ENCODE measurements around the gene FBXL13.
"Not testable (repeated sequence)": the region's sequence is repeated elsewhere in the genome, so short reads cannot be mapped to it uniquely, and the experiment has no call there.

The FBXL13 gene

DNA sequence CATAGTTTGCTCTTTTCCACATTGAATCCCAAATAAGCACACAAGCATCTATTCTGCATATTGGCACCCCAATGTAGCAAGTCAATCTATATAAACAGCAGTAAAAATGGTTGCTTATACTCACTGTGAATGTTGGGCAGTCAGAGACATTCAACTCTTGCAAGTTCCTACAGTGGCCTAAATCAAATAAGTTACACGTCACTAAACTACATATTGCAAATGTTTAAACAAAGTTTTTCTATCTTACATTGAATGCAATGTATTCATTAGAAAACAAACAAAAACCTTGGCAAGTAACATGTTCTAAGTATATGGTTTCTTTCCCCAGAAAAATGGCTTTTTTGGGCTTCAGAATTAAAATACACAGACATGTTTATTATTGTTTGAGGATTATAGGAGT, 142.8 kb downstream of the FBXL13 start:
- DNase-seq = no peak

DNA sequence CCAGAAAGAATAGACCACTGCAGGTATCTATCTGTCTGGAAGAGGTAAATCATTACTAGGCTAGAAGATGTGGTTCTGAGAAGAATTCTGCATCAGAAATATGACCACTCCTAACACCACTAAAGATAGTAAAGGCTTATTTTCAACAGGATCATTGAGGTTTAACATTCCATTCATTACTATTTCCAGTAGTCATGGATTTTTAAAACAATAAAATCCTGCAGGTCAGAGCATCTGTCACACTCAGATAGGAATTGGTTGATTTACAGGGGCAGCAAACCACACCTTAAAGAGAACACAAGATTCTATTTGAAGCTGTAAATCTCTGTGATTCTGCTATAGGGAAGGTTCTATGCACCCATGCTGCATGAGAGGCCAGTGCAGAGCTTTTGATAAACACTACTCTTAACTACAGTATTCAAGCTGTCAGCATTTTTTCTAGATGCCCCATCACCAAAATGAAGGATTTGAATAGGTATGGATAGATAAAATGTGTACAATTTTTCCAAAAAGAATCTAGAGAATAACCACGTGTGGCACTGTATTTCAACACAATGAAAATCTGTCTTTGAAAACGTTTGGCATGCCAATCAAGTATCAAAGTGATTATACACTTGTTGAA, 147.2 kb downstream of the FBXL13 start:
- no peak for DNase-seq

DNA sequence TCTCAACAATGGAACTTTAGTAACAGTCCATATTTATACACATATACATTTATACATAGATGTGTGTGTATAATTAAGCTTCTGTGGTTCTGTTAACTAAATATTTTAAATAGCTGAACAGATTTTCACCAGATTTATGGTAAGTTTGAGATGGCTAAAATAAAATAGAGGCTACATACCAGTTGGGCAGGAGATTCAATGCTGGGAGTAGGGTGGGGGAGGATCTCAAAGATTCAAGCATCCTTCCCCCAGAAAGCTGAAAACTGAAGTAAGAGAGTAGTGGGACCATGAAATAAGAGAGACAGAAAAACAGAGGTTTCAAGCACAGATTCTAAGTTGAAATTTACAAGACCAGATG, 147.8 kb downstream of the FBXL13 start:
- no peak for DNase-seq

DNA sequence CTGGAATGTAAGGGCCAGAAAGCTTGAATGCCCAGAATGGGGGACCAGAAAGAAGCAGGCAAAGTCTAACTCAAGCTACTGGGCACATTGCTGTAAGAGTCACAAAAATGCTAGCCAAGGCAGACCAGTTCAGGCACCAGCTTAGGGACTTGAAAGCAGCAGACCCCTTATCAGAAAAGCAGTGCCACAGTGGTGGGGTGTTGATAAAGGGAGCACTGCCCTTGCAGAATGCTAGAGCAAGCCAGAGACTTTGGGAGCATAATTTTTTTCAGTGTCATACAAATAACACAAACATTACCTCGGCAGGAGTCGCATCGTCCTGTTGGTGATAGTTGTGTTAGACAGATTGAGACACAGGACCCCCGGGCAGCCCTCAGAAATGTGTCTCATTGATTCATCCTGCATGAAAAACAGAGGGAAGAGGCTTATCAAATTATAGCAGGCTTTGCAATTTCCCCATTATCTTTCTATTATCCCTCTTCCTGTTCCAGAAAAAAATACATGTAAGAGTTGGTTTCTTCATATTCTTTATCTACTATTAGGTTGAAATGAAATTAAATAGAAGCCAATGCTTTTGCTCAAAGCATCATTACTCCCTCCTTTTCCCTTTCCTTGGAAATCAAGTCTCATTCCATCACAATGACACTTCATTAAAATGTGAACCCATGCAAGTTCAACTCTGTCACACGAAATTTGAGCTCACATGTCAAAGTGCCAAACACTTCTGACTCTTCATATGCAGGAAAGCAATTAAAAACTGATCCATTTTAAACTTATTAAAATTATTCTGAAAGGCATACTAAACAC, 148.4 kb downstream of the FBXL13 start:
- DNase-seq = no peak

DNA sequence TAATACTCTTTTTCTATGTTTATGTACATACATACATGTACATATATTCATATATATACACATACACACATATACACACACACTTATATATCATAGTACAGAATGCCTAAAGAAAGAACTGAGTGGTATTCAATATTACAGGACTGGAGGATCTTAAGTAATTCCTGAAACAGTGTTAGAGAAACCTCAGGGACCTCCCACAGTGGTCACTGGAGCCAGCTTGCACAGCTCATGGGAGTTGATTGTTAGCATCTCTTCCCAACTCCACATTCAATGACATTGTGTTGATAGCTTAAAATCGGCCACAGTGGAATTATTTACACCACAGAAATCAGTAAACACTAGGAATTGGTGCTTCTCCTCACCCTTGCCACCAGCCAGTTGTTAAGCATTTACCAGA, 155.8 kb downstream of the FBXL13 start:
- DNase-seq = no peak

DNA sequence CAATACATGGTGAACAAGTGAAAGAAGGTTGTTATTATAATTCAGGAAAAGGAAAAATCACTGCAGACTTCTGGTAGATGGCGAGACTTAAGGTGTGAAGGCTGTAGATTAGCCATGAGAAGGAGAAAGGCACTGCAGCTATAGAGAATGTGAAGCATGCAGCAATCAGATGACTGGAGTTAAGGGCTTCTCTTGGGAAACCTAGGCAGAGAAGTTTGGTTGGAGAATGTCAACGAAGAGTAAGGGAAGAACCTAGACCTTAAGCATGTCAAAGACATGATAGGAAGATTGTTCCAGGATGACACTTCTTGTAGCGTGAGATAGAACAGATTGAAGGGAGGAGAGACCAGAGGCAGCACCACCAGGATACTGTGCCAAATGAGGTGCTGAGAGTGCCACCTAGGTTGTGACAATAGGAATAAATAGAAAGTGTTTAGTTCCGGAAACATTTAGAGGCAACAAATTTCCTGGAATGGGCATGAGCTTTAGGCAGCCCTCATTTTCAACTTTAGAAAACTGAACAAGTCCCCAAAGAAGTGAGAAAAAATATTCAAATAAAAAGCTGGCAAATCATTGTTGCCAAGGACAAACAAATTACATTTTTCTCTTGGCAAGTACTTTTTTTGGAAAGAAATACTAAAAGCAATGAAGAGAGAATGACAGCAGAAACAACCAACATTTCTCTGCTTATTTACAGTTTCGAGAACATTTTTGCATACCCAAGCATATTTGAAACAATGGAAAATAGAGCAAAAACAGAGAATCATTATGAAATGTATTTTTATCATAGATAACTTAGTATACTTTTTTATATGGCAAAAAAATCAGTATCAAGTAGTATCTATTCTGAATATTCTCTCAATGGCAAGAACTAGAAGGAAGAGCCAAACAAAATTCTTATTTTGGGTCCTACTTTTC, 156.9 kb downstream of the FBXL13 start:
- DNase-seq = no peak

DNA sequence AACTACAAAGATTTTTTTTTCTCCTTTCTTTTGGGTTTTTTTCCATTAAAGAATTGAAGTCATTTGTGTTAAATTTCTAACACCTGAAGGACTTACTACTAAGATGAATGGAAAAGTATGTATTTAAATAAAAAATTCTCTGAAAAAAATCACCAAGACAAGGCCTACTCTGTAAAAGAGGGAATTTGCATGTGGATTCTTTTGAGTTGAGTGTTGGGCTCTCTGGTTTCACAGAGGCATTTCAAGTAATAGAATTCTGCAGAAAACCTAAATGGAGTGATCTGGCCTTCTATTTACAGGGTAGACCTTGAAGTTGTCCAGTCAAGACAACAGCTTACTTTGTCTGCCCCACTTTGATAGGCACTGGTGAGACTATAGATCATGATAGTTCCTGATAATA, 157.7 kb downstream of the FBXL13 start:
- no peak for DNase-seq

DNA sequence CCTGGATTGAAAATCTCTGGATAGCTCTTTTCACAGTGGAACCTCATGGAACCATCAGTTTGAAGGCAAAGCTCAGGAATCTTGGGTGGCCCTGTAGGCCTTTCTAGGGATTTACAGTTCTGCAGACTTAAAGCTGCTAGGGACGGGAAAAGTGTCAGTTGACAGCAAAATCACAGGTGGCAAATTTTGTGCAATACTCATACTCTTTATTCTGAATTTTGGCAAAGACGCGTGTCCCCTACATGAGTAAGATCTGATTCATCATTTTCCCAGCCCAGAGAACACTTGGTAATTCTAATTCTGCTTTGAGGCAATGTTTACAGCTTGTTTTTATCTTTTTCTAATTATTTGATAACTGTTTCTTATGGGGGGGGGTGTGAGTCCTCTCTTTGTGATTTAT, 158.2 kb downstream of the FBXL13 start:
- DNase-seq = no peak

DNA sequence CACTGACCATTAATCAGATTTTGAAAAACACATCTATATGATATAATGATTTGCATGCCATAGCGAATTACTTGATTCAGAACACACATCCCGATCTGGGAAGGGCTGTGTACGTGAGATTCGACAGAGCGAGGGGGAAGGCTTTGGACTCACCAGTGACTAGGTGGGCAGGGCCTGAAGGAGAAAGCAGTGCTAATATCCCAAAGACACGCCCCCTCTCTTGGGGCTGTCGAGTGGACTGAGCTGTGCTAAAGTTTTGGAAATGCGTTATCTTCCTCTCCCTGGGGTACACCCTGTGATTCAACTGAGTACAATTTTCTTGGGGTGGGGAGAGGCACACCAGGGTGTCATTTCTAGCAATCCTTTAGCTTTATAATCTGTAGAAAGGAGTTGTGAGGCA, 160.0 kb downstream of the FBXL13 start:
- no peak for DNase-seq

DNA sequence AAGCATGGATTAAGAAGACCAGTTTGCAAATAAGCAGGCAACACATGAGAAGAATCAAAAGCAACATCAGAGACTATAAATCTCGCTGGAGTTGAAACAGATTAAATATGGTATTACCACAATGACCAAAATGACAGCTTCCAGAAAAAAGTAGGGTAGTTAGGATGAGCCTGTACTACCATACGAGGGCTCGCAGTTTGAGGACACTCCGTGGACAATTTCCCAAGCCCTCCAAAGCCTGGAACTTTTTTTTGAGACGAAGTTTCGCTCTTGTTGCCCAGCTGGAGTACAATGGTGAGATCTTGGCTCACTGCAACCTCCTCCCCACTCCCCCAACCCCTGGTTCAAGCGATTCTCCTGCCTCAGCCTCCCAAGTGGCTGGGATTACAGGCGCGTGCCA, 160.8 kb downstream of the FBXL13 start:
- no peak for DNase-seq

DNA sequence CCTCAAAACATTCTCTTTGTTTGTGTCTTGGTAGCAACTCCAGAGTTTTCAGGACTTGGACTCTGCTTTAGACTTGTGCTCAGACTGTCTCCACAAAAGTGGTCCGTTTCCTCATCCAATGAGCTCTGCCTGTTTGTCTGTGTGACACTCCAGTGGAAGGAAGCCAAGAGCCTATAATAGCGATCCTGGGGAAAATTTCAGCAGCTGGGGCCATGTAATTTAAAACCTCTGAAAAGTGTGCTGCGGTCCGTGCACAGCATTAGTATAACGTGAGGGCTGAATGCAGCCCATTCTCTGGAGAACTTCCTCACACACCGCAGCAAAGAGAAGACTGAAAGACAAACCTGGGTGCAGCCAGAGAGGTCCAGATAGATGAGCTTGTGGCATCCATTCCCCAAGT, 161.9 kb downstream of the FBXL13 start, which contains the start of gene LRRC17:
Gene LRRC17, plus strand, starts transcription at position 259 of the 400 bp plus-strand sequence. CDS start 20,914 bp downstream, outside the sequence.
- no peak for DNase-seq

DNA sequence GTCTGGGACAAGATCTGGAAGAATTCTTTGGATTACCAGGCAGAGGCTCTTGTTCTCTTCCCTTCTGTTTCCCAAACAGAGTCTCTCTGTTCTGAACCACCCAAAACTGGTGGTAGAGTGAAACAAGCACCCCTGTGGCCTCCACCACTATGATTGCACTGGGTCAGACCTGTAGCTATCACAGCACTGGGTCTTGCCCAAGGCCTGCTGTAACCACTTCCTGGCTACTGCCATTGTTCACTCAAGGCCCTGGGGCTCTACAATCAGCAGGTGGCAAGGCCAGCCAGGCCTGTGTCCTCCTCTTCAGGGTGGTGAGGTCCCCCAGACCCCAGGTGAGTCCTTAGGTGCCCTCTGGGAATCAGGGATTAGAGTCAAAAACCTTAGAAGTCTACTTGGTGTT, 165.9 kb downstream of the FBXL13 start:
- no peak for DNase-seq

DNA sequence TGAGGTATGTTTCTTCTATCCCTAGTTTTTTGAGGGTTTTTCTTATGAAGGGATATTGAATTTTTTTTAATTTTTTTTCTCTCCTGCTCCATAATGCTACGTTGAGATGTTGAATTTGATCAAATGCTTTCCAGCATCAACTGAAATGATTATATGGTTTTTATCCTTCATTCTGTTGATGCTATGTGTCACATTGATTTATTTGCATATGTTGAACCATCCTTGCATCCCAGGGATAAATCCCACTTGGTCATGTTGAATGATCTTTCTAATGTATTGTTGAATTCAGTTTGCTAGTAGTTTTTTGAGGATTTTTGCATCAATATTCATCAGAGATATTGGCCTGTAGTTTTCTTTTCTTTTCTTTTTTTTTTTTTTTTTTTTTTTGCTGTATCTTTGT, 171.0 kb downstream of the FBXL13 start:
- not testable (repeated sequence) for DNase-seq

DNA sequence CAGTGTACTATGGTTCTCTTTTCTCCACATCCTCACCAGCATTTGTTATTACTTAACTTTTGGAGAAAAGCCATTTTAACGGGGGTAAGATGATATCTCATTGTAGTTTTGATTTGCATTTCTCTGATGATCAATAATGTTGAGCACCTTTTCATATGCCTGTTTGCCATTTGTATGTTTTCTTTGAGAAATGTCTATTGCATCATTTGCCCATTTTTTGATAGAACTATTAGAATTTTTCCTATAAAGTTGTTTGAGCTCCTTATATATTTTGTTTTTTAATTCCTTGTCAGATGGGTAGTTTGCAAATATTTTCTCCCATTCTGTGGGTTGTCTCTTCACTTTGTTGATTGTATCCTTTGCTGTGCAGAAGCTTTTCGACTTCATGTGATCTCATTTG, 172.5 kb downstream of the FBXL13 start:
- not testable (repeated sequence) for DNase-seq

DNA sequence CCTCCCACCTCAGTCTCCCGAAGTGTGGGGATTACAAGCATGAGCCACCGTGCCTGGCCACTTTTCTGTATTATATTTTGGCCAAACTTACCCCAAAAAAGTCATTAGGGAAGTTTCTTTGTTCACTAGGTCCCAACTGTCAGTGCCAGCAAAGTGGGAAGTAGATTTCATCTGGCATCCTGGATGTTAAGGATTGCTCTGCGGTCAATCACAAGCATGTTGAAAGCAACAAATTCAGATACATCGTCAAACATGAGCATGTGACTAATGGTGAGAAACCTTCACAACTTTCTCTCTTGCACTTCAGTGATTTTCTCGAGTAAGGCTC, 176.1 kb downstream of the FBXL13 start:
- no peak for DNase-seq

DNA sequence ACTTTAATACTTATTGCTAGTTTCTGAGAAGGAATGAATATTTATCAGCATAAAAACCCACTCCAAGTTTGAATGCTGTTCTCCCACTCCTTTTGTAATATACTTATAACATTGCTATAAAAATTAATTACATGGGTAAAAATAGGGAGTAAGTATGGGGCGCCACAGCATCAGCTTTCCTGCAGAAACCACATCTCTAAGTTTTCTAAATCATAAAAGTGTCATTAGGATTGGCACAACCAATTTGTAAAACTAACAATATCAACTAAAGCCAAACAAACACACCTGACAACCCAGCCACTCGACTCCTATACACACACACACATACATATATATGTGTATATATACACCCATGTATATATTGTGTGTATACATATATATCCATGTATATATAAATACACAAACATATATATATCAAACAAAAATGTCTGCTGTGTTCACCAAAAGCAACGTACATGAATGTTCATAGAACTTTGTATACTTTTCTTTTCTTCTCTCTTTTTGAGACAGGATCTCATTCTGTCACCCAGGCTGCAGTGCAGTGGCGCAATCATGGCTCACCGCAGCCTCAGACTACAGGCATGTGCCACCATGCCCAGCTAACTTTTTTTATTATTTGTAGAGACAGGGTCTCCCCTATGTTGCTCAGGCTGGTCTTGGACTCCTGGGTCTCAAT, 176.6 kb downstream of the FBXL13 start:
- DNase-seq = no peak

DNA sequence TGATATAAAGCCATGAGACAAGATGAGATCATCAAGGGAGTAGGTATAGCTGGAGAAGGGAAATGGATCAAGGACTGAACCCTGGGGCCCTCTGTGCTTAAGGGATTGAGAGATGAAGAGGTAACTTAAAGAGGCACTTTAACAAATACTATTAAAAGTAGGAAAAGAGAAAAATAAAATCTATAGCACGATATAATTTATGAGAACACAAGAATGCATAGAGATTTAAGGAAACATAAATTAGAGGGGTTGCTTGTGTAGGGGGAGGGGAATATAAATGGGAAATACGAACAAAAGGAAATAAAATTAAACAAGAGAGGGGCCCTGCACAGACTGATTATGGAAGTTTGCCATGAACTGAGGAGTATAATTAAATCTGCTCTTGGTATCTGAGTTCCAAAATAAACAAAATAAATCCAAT, 177.4 kb downstream of the FBXL13 start:
- DNase-seq = no peak

DNA sequence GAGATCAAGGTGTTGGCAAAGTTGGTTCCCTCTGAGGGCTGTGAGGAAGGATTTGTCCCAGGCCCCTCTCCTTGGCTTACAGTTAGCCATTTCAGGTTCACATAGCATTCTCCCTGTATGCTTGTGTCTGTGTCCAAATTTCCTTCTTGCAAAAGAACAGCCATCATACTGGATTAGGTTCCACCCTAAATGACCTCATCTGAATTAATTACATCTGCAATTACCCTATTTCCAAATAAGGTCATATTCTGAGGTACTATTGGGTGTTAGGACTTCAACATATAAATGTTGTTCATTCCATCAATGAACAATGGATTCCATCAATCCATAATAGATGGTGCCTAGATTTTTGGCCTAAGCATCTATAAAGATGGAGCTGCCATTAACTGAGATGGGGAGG, 178.0 kb downstream of the FBXL13 start:
- DNase-seq = no peak

DNA sequence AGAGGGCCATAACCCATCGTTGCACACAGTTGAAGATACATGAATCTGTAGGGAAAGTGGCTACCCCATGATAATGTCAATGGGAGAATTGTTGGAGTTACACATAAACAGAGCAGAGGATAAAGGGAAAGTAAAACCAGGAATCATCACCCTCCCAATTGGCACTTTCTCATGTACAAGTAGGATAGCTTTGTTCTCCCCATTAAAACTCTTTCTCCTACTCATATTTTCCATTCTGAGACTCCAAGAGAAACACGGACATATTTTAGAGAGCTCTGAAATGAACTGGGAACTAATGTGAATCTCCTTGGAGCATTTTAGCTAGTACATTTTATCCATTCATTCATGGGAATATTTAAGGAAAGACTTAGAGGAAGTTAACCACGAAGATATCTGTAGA, 179.0 kb downstream of the FBXL13 start:
- DNase-seq = no peak

DNA sequence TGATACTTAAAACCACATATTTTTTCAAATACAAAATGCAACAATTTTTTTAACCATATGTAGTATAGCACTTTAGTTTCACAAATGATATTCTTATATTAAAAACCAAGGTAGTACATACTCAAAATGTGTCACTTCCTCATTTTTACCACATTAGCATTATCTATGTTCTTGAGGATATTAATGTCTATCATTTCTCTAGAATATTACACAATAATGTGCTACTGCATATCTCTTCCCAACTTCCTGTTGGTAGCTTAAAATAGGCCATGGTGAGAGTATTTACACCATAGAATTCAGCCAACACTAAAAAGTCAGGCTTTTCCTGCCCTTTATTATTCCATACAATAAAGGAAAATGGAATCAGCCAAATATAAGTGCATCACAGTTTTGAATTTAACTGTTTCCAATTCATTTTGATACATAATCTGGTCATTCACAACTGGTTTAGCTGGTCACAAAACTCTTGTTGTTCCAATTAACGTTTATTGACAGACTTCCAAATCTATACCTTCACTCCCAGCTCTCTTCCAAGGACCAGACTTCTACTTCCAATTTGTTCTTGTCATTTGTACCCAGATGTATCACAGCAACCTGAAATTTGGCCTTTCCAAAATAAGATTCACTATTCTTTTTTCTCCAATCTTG, 181.8 kb downstream of the FBXL13 start:
- no peak for DNase-seq

DNA sequence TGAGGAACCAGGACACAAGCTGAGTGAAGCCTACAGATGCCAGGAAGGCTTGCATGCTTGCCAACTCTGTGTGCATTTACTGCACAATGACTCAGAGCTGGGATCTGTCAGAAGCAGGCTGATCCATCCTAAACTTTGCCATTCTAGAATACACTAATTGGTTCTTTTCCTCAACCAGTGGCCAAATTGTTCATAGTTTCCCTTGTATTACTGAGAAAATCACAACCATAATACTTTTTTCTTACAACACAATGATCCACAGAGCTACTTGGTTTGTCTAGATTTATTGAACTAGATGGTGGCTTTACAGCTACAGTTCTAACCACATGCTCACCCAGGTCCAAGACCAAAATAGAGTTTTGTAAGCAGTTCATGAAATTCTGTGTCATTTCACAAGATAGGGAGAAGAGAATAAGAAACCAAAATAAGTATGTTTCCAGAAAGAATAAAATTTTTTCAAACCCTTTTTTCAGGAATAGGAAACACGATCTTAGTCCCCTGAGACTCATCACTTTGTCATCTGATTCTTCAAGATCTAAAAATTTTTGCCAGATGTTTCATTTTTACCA, 182.8 kb downstream of the FBXL13 start:
- DNase-seq = no peak

DNA sequence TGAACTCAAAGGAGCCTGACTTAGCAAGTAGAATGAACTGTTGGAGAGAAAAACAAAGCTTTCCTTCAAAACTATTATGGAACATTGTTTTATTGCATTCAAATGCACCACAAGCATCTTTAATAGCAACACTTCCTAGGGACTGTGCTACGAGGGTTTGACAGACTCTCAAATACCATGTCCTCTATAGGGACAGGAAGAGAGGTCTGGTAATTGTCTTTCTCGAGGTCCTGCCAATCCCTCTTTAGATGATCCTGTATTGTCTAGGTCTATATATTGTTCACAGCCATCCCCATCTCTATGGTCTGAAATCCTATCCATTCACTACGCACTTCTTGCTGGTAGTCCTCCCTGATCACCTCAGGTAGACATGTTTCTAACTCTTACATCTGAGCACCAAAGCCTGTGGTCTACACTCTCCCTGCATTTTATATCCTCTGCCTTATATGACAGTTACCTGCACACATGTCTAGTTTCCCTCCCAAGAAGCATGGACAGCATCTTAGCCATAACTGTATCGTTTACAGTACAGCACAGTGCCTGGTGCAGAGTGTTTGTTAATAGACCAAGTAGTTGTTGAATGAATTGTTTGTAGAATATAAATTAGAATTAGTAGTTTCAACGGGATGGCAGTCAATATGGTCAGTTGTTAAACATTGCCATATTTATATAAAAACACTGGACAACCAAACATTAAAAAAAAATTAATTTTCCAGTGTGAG, 183.5 kb downstream of the FBXL13 start:
- DNase-seq = no peak

All from activated CD8-positive, alpha-beta memory T cell treated with anti-CD3 and anti-CD28 coated beads, Interleukin-2, amount 50 U/mL, for 4 hours (primary cell).